CD4-positive, CD25-positive, alpha-beta regulatory T cell (primary cell): ENCODE results near the gene YWHAG. TPM values are rescaled to one million over a fixed set of nuclear protein-coding genes. Genes with fewer than 3 reads are reported as not detected.
"Not testable (repeated sequence)": the region's sequence is repeated elsewhere in the genome, so short reads cannot be mapped to it uniquely, and the experiment has no call there.

Source experiments
- ATAC-seq, 2 donors: fragments of 150-1000 bp; cut with Tn5 transposase; one replicate each; pipeline ENCODE4 v1.10.0; 2021; ENCODE audit warnings: low read depth in 2 of 2, moderate number of reproducible peaks in 2 of 2, moderate library complexity in 1 of 2
- DNase-seq, 3 donors: peaks; one replicate each; pipeline versions ENCODE4 v3.0.0 to v3.0.0-alpha.2; 2012 to 2022; ENCODE audit warnings: mixed read lengths in 1 of 3
- H3K27ac ChIP-seq: one replicate; pipeline ENCODE4 v1.7.0; 2013; ENCODE audit warnings: mild to moderate bottlenecking, low read length; ENCODE audit not compliant: insufficient read depth, poor library complexity, severe bottlenecking
- H3K27me3 ChIP-seq: one replicate; pipeline ENCODE4 v1.7.0; 2013; ENCODE audit warnings: low read length; ENCODE audit not compliant: control insufficient read depth, insufficient read depth
- H3K36me3 ChIP-seq: one replicate; pipeline ENCODE4 v1.7.0; 2013; ENCODE audit warnings: mild to moderate bottlenecking, low read length, moderate library complexity; ENCODE audit not compliant: control insufficient read depth, insufficient read depth
- H3K4me1 ChIP-seq: 2 replicates; pipeline ENCODE4 v1.7.0; 2013; ENCODE audit warnings: mild to moderate bottlenecking, low read length; ENCODE audit not compliant: insufficient read depth, control insufficient read depth, poor library complexity, severe bottlenecking
- H3K4me3 ChIP-seq: one replicate; pipeline ENCODE4 v1.7.0; 2013; ENCODE audit warnings: low read depth, mild to moderate bottlenecking, low read length, moderate library complexity
- H3K9me3 ChIP-seq, 2 experiments: 1 replicate in 1 of 2; 2 replicates in 1 of 2; pipeline ENCODE4 v1.7.0; 2013; ENCODE audit warnings: low read length in 2 of 2, mild to moderate bottlenecking in 1 of 2, moderate library complexity in 1 of 2; ENCODE audit not compliant: control insufficient read depth in 2 of 2
- H3K27ac Mint-ChIP-seq, 3 donors: one replicate each; pipeline ENCODE4 v1.8.0; 2020 to 2022; ENCODE audit warnings: mild to moderate bottlenecking in 3 of 3, mixed read lengths in 3 of 3, moderate library complexity in 2 of 3
- H3K27me3 Mint-ChIP-seq: one replicate; pipeline ENCODE4 v1.8.0; 2022; ENCODE audit warnings: mild to moderate bottlenecking, mixed read lengths
- H3K36me3 Mint-ChIP-seq: one replicate; pipeline ENCODE4 v1.8.0; 2020; ENCODE audit warnings: mixed read lengths
- H3K4me1 Mint-ChIP-seq, 4 donors: one replicate each; pipeline ENCODE4 v1.8.0; 2020 to 2022; ENCODE audit warnings: mixed read lengths in 4 of 4, mild to moderate bottlenecking in 1 of 4
- H3K4me3 Mint-ChIP-seq, 4 donors: one replicate each; pipeline ENCODE4 v1.8.0; 2020 to 2022; ENCODE audit warnings: mild to moderate bottlenecking in 4 of 4, mixed read lengths in 4 of 4, moderate library complexity in 3 of 4
- H3K9me3 Mint-ChIP-seq, 7 donors: one replicate each; pipeline ENCODE4 v1.8.0; 2020 to 2022; ENCODE audit warnings: mixed read lengths in 7 of 7, mild to moderate bottlenecking in 3 of 7, moderate library complexity in 2 of 7
- polyA plus RNA-seq, 4 donors: library from polyadenylated mRNA; unstranded; fragments of 300-500 nt; fragmentation: Illumina TruSeq; gene quantifications; one replicate each; pipeline ENCODE4 v1.2.3, GENCODE V29; 2021
- total RNA-seq: library from RNA; stranded (reverse); gene quantifications from one replicate; pipeline ENCODE4 v1.2.3, GENCODE V29; 2022

YWHAG gene
- total and polyA plus RNA-seq, 5 donors from 2014 or later: 1.7 to 36.6 (median 2.2) TPM

GRCh38 chr7:76317782-76318487 lies 40.9 kb downstream of the YWHAG start:
- Histone ChIP-seq H3K4me3 (peak overlapping the region; percentile 82), H3K9me3 (no peaks in the 10 kb centered on the region), H3K27ac (peak overlapping the region; percentile 89), H3K27me3 (no peaks in the 10 kb centered on the region), H3K4me1 (peaks cover 25% of the 10 kb centered on the region), H3K36me3 (no peaks in the 10 kb centered on the region)
- Mint-ChIP-seq H3K27me3 (peaks cover 5% of the 10 kb centered on the region), H3K27ac (peak overlapping the region; percentile 92 to 99 (median 98)), H3K4me1 (peaks cover 8 to 39% (median 19%) of the 10 kb centered on the region in 4 donors), H3K9me3 (no peaks in the 10 kb centered on the region), H3K36me3 (no peaks in the 10 kb centered on the region), H3K4me3 (peak overlapping the region; percentile 96 to 98 (median 98))
- ATAC-seq (peak; percentile 95 to 96), DNase-seq (peak; percentile 94 to 99 (median 96))

DNA sequence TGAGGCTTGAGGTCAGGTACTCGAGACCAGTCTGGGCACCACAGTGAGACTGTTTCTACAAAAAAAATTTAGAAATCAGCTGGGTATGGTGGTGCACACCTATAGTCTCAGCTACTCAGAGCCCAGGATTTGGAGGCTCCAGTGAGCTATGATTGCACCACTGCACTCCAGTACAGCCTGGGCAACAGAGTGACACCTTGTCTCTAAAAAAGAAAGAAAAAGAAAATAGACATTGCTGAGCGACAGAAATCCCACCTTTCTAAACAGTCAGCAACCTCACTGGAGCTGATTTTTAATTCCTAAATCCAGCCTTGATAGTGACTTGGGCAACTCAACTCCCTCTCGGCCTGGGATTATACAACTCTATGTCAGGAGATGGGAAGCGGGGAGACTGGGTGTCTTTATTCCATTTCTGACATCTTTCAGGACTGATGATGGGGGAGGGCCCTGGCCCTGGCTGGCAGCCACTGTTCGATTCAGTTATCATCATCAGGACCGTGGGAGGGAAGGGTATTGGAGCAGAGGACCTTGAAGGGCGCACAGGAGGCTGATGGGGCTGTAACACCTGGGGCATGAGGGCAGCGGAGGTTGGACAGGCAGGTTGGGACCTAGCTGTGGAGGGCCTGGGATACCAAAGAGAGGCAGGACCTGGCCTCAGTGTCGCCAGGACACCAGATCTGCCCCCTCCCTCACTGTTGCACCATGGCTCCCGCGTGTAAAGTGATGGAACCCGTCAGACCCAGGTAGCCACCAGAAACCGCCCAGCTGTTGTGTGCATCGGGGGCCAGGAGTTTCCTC lies 41.6 kb downstream of the YWHAG start:
- H3K4me1 ChIP-seq: peaks cover 25% of the 10 kb centered on the region

DNA sequence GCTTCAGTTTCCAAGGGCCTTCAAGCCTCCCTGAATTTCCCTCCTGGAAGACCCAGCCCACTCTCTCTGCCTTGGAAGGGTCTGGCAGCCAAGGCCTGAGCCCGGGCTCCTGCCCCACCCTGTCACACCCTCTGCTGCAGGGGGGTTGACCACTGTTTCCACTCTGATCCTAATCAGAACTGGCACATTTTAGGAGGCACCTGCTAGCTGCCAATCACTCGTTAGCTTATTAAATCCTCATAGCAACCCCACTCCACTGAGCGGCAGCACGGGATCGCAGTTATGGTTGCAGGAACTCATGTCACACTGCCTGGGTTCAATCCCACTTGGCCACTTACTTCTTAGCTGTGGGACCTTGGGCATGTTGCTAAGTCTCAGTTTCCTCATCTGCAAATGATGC lies 43.4 kb downstream of the YWHAG start:
- no peak for ATAC-seq
- DNase-seq: no peak
- H3K27ac Mint-ChIP-seq: no peak overlapping the region

More for the DNA sequence above, 41.6 kb downstream of the YWHAG start:
- no peaks in the 10 kb centered on the region for H3K36me3 ChIP-seq
- H3K4me3 ChIP-seq: peak overlapping the region; percentile 82
- Mint-ChIP-seq H3K27me3 (peaks cover 5% of the 10 kb centered on the region), H3K9me3 (no peaks in the 10 kb centered on the region), H3K4me1 (peaks cover 8 to 35% (median 19%) of the 10 kb centered on the region in 4 donors), H3K27ac (peak overlapping the region; percentile 92 to 99 (median 98)), H3K36me3 (no peaks in the 10 kb centered on the region), H3K4me3 (peak overlapping the region; percentile 96 to 98 (median 98))
- H3K27me3 ChIP-seq: no peaks in the 10 kb centered on the region
- DNase-seq: no peak
- H3K27ac ChIP-seq: peak overlapping the region; percentile 89
- H3K9me3 ChIP-seq: no peaks in the 10 kb centered on the region
- ATAC-seq: no peak

GRCh38 chr7:76314740-76315139 lies 44.1 kb downstream of the YWHAG start:
- Mint-ChIP-seq H3K4me1 (peaks cover 5 to 31% (median 16%) of the 10 kb centered on the region in 4 donors), H3K4me3 (peak overlapping the region in 2 of 4 donors; percentile 82 to 83)
- H3K9me3 Mint-ChIP-seq, H3K27ac ChIP-seq, H3K36me3 ChIP-seq, H3K4me3 ChIP-seq, H3K9me3 ChIP-seq, H3K27ac Mint-ChIP-seq, DNase-seq, H3K27me3 ChIP-seq, ATAC-seq, H3K36me3 Mint-ChIP-seq, H3K27me3 Mint-ChIP-seq: not testable (repeated sequence)
- H3K4me1 ChIP-seq: peaks cover 25% of the 10 kb centered on the region

More for the DNA sequence above, 43.4 kb downstream of the YWHAG start:
- H3K36me3 Mint-ChIP-seq: no peaks in the 10 kb centered on the region
- H3K4me1 ChIP-seq: peaks cover 25% of the 10 kb centered on the region
- no peak overlapping the region for H3K4me3 ChIP-seq
- peaks cover 8 to 35% (median 16%) of the 10 kb centered on the region in 4 donors for H3K4me1 Mint-ChIP-seq
- H3K27me3 Mint-ChIP-seq: peaks cover 5% of the 10 kb centered on the region
- no peaks in the 10 kb centered on the region for H3K9me3 ChIP-seq
- no peaks in the 10 kb centered on the region for H3K9me3 Mint-ChIP-seq
- H3K4me3 Mint-ChIP-seq: peak overlapping the region in 1 of 4 donors; percentile 38
- no peaks in the 10 kb centered on the region for H3K27me3 ChIP-seq
- no peak overlapping the region for H3K27ac ChIP-seq
- H3K36me3 ChIP-seq: no peaks in the 10 kb centered on the region

GRCh38 chr7:76314042-76314721 lies 44.6 kb downstream of the YWHAG start:
- no peak overlapping the region for H3K27ac ChIP-seq
- no peaks in the 10 kb centered on the region for H3K9me3 ChIP-seq
- Mint-ChIP-seq H3K9me3 (no peaks in the 10 kb centered on the region), H3K4me3 (peak overlapping the region in 2 of 4 donors; percentile 82 to 83), H3K4me1 (peaks cover 5 to 27% (median 15%) of the 10 kb centered on the region in 4 donors), H3K27ac (peak overlapping the region in 2 of 3 donors; percentile 65 to 91), H3K27me3 (peaks cover 5% of the 10 kb centered on the region), H3K36me3 (no peaks in the 10 kb centered on the region)
- DNase-seq (peak; percentile 89 to 94 (median 93)), ATAC-seq (peak; percentile 65 to 70)
- no peak overlapping the region for H3K4me3 ChIP-seq
- H3K36me3 ChIP-seq: no peaks in the 10 kb centered on the region
- H3K4me1 ChIP-seq: peaks cover 23% of the 10 kb centered on the region
- no peaks in the 10 kb centered on the region for H3K27me3 ChIP-seq

- H3K4me3 ChIP-seq, H3K27me3 ChIP-seq, ATAC-seq, H3K4me3 Mint-ChIP-seq, H3K27ac ChIP-seq, H3K27ac Mint-ChIP-seq, DNase-seq, H3K9me3 ChIP-seq, H3K4me1 ChIP-seq, H3K27me3 Mint-ChIP-seq, H3K9me3 Mint-ChIP-seq, H3K36me3 Mint-ChIP-seq, H3K36me3 ChIP-seq: not testable (repeated sequence)
- H3K4me1 Mint-ChIP-seq: peaks cover 0 to 10% (median 4%) of the 10 kb centered on the region in 4 donors
These were observed 47.0 kb downstream of the YWHAG start for GRCh38 chr7:76311838-76312237.

- H3K27me3 Mint-ChIP-seq: peaks cover 5% of the 10 kb centered on the region
- Histone ChIP-seq H3K27ac (no peak overlapping the region), H3K27me3 (no peaks in the 10 kb centered on the region), H3K9me3 (no peaks in the 10 kb centered on the region), H3K4me1 (peaks cover 6% of the 10 kb centered on the region), H3K36me3 (no peaks in the 10 kb centered on the region), H3K4me3 (no peak overlapping the region)
- no peak overlapping the region for H3K27ac Mint-ChIP-seq
- H3K36me3 Mint-ChIP-seq: no peaks in the 10 kb centered on the region
- peaks cover 0 to 10% (median 4%) of the 10 kb centered on the region in 4 donors for H3K4me1 Mint-ChIP-seq
- DNase-seq (no peak), ATAC-seq (no peak)
- peak overlapping the region in 1 of 4 donors; percentile 15 for H3K4me3 Mint-ChIP-seq
- H3K9me3 Mint-ChIP-seq: no peaks in the 10 kb centered on the region
These were observed 48.5 kb downstream of the YWHAG start for GRCh38 chr7:76310102-76310957.
